ENCODE results near the gene GXYLT1.
"Not testable (repeated sequence)": the region's sequence is repeated elsewhere in the genome, so short reads cannot be mapped to it uniquely, and the experiment has no call there.

Gene GXYLT1

GRCh38 chr12:42143452-42144157 lies 1.1 kb downstream of the GXYLT1 start:
- DNase-seq, result no peak

GRCh38 chr12:42141981-42142606 lies 2.6 kb downstream of the GXYLT1 start:
- no peak for DNase-seq

DNA sequence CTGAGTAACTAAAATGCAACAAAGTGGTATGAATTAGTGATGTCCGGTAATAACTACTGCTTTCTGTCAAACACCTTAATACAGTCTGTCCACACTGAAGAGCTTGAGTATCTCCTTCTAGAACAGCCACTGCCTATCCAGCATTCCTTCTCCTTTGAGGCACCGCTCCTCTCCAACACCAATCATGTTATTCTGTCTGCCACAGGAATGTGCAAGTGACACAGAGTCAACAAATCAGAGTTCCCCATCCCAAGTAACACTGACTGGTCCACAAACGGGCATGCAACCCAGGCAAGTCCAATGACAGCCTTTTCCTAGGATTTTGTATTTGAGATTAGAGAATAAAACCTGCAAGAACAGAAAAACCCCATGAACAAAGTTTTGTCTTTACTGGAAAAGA lies 3.8 kb downstream of the GXYLT1 start:
- DNase-seq, result no peak

DNA sequence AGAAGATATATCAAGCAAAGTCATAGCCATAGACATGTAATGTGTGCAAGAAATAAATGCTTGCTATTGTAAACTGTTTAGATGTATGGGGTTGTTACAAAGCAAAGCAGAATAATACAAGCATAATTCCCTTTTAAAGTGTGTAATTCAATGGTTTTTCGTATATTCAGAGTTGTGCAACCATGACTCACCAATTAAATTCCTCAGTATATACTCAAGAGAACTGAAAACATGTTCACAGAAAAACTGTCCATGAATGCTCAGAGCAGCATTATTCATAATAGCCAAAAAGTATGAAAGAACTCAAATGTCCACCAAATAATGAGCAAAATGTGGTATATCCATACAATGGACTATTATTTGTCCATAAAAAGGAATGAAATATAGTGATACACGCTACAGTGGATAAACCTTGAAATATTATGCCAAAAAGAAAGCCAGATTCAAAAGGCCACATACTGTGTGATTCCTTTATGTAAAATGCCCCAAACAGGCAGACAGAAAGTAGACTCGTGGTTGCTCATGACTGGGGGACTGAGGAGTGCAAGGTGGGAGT lies 9.3 kb downstream of the GXYLT1 start:
- no peak for DNase-seq

DNA sequence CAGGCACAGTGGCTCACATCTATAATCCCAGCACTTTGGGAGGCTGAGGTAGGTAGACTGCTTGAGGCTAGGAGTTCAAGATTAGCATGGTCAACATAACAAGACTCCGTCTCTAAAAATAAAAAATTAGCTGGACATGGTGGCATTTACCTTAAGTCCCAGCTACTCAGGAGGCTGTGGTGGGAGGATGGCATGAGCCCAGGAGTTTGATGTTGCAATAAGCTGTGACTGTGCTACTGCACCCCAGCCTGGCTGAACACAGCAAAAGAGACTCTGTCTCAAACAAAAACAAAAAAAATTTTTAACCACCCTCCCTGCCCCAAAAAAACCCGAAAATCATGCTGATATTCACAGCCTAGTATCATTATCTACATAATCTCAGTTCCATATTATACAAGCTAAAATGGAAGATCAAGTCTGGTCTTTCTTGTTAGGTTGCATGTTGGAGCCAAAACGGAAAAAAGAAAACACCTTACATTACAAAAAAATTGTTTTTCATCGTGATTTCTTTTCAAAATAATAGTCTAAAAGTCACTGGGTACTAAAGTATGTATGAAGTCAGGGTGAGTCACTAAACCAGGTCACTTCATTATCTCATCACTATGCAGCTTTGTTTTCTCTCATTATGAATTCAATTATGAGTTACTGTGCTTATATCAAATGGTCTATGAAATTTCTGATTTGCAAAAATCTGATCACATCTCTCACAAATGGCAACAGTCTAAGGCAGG lies 13.8 kb downstream of the GXYLT1 start:
- no peak for DNase-seq

GRCh38 chr12:42129595-42130204 lies 15.0 kb downstream of the GXYLT1 start:
- DNase-seq, result no peak

- no peak for DNase-seq
Observed at GRCh38 chr12:42128888-42129287, 15.8 kb downstream of the GXYLT1 start.

GRCh38 chr12:42128327-42128726 lies 16.3 kb downstream of the GXYLT1 start:
- no peak for DNase-seq

DNA sequence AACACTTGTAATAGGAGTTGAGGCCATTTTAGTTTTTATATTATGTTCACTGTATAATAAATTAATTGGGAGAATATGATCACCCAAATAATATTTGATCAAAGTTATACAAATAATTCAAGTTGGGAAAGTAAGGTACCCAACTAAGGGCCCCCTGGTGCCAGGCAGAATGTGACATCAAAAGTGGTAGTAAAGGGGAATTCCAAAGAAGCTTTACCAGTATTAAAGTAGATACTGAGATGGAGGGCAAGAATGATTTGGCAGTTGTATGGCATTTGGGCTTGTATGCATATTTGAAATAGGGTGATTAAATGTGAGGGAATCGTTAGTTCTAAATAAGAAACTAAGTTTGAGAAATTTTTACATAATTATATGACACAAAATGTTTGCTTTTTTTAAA lies 17.7 kb downstream of the GXYLT1 start:
- no peak for DNase-seq

DNA sequence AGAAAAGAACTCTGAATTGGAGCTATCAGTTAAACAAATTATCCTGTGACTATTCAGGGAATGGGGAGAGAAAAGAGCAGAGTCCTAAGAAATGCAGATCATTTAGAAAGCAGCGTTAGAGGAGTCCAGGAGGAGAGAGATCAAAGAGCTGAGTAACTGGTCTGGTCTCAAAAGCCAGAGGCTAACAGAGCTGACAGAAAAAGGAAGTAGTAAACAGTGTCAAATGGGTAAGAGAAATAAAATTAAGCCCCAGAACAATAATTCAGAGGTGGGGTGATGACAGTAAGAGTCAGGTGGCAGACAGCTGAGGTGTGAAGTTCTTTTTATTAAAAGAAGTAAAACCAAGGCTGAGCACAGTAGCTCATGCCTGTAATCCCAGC lies 19.3 kb downstream of the GXYLT1 start:
- no peak for DNase-seq

- DNase-seq, result no peak
Observed at GRCh38 chr12:42124764-42125387, 19.8 kb downstream of the GXYLT1 start.

GRCh38 chr12:42119085-42119633 lies 25.5 kb downstream of the GXYLT1 start:
- no peak for DNase-seq

DNA sequence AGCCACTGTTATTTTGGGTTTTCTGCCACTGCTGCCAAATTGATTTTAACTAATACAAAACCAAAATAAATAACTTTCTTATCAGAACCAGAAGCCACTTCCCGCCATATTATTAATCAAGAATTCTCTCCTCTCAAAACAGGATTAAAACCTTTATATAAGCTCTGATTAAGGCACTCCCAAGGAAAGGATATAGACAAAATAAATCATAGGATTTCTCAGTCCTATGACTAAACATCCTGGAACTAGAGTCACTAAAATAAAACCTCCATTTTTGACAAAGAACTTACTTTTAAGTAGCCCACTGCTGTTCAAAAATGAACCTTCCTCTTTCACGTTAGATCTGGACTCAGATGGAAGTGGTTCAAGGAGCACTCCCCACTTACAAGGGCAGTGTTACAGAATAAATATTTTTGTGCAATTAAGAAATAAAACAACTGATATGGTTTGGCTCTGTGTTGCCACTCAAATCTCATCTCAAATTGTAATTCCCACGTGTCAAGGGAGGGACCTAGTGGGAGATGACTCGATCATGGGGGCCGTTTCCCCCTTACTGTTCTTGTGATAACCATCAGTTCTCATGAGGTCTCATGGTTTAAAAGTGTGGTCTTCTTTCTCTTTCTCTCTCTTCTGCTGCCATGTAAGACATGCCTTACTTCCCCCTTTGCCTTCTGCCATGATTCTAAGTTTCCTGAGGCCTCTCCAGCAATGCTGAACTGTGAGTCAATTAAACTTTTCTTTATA lies 26.4 kb downstream of the GXYLT1 start:
- no peak for DNase-seq

DNA sequence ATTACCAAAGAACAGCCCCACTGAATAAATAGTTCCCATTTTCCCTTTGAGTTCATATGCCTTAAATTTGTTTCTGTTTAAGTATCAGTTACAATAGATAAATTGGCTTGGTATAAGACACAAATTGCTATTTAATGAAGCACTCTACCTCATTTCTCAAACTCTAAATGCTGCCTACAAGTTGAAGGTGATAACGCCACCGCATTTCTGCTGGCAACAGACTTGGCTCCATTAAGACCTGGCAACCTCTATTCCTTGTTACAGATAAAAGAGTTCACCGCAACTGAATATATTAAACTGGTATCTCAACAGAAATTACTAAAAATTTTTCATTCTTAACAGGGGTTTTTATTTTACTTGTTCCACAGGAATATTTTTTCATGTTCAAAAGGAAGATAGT lies 35.6 kb downstream of the GXYLT1 start:
- DNase-seq, result no peak

- DNase-seq, result not testable (repeated sequence)
Observed at GRCh38 chr12:42106791-42107190, 37.9 kb downstream of the GXYLT1 start.

- DNase-seq, result no peak
Observed at GRCh38 chr12:42104784-42105183, 39.9 kb downstream of the GXYLT1 start.

GRCh38 chr12:42104087-42104486 lies 40.6 kb downstream of the GXYLT1 start:
- DNase-seq, result no peak

DNA sequence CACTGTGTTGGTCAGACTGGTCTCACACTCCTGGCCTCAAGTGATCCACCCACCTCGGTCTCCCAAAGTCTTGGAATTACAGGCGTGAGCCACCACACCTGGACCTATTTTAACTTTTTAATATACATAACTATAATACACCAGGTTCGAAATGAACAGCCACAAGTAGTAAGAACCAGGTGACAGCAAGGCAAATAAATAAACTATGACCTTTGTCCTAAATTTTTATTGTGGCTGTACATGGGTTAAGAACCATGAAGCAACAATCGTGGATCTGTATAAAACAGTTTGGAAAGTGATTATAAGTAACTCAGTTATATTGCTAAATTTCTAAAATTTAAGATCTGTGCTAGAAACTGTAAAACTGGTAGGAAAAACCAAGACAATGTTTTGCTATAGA lies 41.5 kb downstream of the GXYLT1 start:
- DNase-seq, result no peak

- no peak for DNase-seq
Observed at GRCh38 chr12:42102720-42103119, 42.0 kb downstream of the GXYLT1 start.

GRCh38 chr12:42099433-42099832 lies 45.2 kb downstream of the GXYLT1 start:
- DNase-seq, result no peak

- no peak for DNase-seq
Observed at GRCh38 chr12:42097971-42098370, 46.7 kb downstream of the GXYLT1 start.

GRCh38 chr12:42094277-42094676 lies 50.4 kb downstream of the GXYLT1 start:
- no peak for DNase-seq

Measured in SIG-M5 (cell line).